ENCODE results near the gene RNF220.
A peak's percentile ranks its signal among the peaks of the same experiment; 100 is the strongest.

RNF220 gene

GRCh38 chr1:44405031-44405797 lies at the start of gene RNF220:
Gene RNF220 (plus strand): TSS chr1:44405255.
- peak in 1 of 2 donors; percentile 20 for DNase-seq (ENCODE audit: low read depth in 2 of 2)

GRCh38 chr1:44355582-44356305 lies 49.3 kb upstream of the RNF220 start:
- no peak for DNase-seq (ENCODE audit: low read depth in 2 of 2)

GRCh38 chr1:44357710-44358109 lies 47.3 kb upstream of the RNF220 start:
- DNase-seq (ENCODE audit: low read depth in 2 of 2), result no peak

GRCh38 chr1:44359234-44359935 lies 45.7 kb upstream of the RNF220 start:
- no peak for DNase-seq (ENCODE audit: low read depth in 2 of 2)

GRCh38 chr1:44361478-44361877 lies 43.6 kb upstream of the RNF220 start:
- DNase-seq (ENCODE audit: low read depth in 2 of 2), result no peak

- no peak for DNase-seq (ENCODE audit: low read depth in 2 of 2)
Measured at GRCh38 chr1:44366371-44366975, 38.6 kb upstream of the RNF220 start.

GRCh38 chr1:44367944-44368343 lies 37.1 kb upstream of the RNF220 start:
- no peak for DNase-seq (ENCODE audit: low read depth in 2 of 2)

- DNase-seq (ENCODE audit: low read depth in 2 of 2), result no peak
Measured at GRCh38 chr1:44368471-44369151, 36.4 kb upstream of the RNF220 start.

- no peak for DNase-seq (ENCODE audit: low read depth in 2 of 2)
Measured at GRCh38 chr1:44371206-44371605, 33.8 kb upstream of the RNF220 start.

GRCh38 chr1:44375547-44375946 lies 29.5 kb upstream of the RNF220 start:
- no peak for DNase-seq (ENCODE audit: low read depth in 2 of 2)

GRCh38 chr1:44377925-44378784 lies 26.9 kb upstream of the RNF220 start:
- DNase-seq (ENCODE audit: low read depth in 2 of 2), result peak; percentile 32 to 38

GRCh38 chr1:44380666-44381177 lies 24.3 kb upstream of the RNF220 start:
- no peak for DNase-seq (ENCODE audit: low read depth in 2 of 2)

- DNase-seq (ENCODE audit: low read depth in 2 of 2), result no peak
Measured at GRCh38 chr1:44388551-44388950, 16.5 kb upstream of the RNF220 start.

GRCh38 chr1:44389437-44389836 lies 15.6 kb upstream of the RNF220 start:
- no peak for DNase-seq (ENCODE audit: low read depth in 2 of 2)

GRCh38 chr1:44390277-44390676 lies 14.8 kb upstream of the RNF220 start:
- no peak for DNase-seq (ENCODE audit: low read depth in 2 of 2)

- DNase-seq (ENCODE audit: low read depth in 2 of 2), result no peak
Measured at GRCh38 chr1:44401256-44402228, 3.5 kb upstream of the RNF220 start.

GRCh38 chr1:44405798-44406736 lies 1.0 kb downstream of the RNF220 start:
- DNase-seq (ENCODE audit: low read depth in 2 of 2), result peak in 1 of 2 donors; percentile 14
